ENCODE measurements around the gene DAP. TPM values are rescaled to one million over a fixed set of nuclear protein-coding genes. Genes with fewer than 3 reads are reported as not detected.

The DAP gene
- total RNA-seq, 3 donors from 2014 or later: 60.8 to 63.8 (median 61.9) TPM

GRCh38 chr5:10736808-10737207 lies 24.2 kb downstream of the DAP start:
- intact Hi-C loops (cut with DNase I; ENCODE audit: low total_unique reads): no loop called here
- no peaks in the 10 kb centered on the region for H3K36me3 ChIP-seq
- H3K4me3 ChIP-seq: no peak overlapping the region
- peak overlapping the region in 1 of 2 donors; percentile 8 for H3K27ac ChIP-seq
- H3K9me3 ChIP-seq: no peaks in the 10 kb centered on the region
- no peaks in the 10 kb centered on the region for H3K27me3 ChIP-seq
- TF ChIP-seq, protein P1, sequence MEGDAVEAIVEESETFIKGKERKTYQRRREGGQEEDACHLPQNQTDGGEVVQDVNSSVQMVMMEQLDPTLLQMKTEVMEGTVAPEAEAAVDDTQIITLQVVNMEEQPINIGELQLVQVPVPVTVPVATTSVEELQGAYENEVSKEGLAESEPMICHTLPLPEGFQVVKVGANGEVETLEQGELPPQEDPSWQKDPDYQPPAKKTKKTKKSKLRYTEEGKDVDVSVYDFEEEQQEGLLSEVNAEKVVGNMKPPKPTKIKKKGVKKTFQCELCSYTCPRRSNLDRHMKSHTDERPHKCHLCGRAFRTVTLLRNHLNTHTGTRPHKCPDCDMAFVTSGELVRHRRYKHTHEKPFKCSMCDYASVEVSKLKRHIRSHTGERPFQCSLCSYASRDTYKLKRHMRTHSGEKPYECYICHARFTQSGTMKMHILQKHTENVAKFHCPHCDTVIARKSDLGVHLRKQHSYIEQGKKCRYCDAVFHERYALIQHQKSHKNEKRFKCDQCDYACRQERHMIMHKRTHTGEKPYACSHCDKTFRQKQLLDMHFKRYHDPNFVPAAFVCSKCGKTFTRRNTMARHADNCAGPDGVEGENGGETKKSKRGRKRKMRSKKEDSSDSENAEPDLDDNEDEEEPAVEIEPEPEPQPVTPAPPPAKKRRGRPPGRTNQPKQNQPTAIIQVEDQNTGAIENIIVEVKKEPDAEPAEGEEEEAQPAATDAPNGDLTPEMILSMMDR (IDR thresholded peaks at IDR 0.05): no peak
- TF ChIP-seq POLR2AphosphoS5 (IDR thresholded peaks at IDR 0.05): no peak
- TF ChIP-seq POLR2A (IDR thresholded peaks at IDR 0.05): no peak
- no peak for DNase-seq (ENCODE audit: low spot score in 2 of 2)
- H3K4me1 ChIP-seq: no peaks in the 10 kb centered on the region

GRCh38 chr5:10736354-10736753 lies 24.7 kb downstream of the DAP start:
- Histone ChIP-seq H3K27me3 (no peaks in the 10 kb centered on the region), H3K27ac (peak overlapping the region in 1 of 2 donors; percentile 8), H3K4me1 (no peaks in the 10 kb centered on the region), H3K9me3 (no peaks in the 10 kb centered on the region), H3K36me3 (no peaks in the 10 kb centered on the region), H3K4me3 (no peak overlapping the region)
- intact Hi-C loops (cut with DNase I; ENCODE audit: low total_unique reads): no loop called here
- TF ChIP-seq POLR2A (IDR thresholded peaks at IDR 0.05) (no peak), POLR2AphosphoS5 (IDR thresholded peaks at IDR 0.05) (no peak)
- TF ChIP-seq, protein P1 (IDR thresholded peaks at IDR 0.05): no peak
- no peak for DNase-seq (ENCODE audit: low spot score in 2 of 2)

GRCh38 chr5:10735569-10736276 lies 25.3 kb downstream of the DAP start:
- H3K4me3 ChIP-seq: no peak overlapping the region
- DNase-seq (ENCODE audit: low spot score in 2 of 2): no peak
- no peak overlapping the region for H3K27ac ChIP-seq
- intact Hi-C loops (cut with DNase I; ENCODE audit: low total_unique reads): no loop called here
- H3K9me3 ChIP-seq: no peaks in the 10 kb centered on the region
- TF ChIP-seq, protein P1 (IDR thresholded peaks at IDR 0.05): no peak
- TF ChIP-seq POLR2A (IDR thresholded peaks at IDR 0.05) (no peak), POLR2AphosphoS5 (IDR thresholded peaks at IDR 0.05) (no peak)
- H3K4me1 ChIP-seq: no peaks in the 10 kb centered on the region
- no peaks in the 10 kb centered on the region for H3K27me3 ChIP-seq
- H3K36me3 ChIP-seq: no peaks in the 10 kb centered on the region

DNA sequence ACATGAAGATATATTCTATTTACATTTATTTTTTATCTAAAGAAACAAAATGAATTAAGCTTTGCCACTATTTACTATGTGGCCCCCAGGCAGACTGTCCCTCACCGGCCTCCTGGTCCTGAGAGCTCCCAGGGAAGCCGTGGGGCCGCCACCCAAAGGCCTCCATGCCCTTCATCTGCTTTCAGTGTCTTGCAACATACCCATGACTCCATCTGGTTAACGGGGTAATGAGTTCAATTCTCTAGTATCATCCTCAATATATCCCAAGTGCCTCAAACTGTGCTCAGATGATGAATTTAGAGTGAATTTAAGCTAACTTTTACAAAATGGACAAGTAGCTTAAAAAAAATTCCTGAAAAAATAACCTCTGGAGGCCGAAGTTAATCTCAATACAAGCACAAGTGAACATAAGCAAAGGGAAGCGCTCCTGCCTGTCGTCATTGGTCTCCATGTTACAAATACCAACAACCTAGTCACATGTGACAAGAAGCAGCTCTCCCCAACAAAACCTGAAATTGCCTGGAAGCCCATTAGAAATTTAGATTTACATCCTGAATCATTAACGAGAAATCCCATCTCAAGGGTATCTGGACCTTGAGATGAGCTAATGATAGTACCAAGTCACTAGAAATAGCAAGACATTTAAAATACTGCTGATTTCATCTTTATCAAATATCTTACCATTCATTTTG lies 26.1 kb downstream of the DAP start:
- H3K9me3 ChIP-seq: no peaks in the 10 kb centered on the region
- TF ChIP-seq, protein P1 (IDR thresholded peaks at IDR 0.05): no peak
- TF ChIP-seq POLR2AphosphoS5 (IDR thresholded peaks at IDR 0.05): no peak
- no peak for TF ChIP-seq POLR2A (IDR thresholded peaks at IDR 0.05)
- no peak overlapping the region for H3K4me3 ChIP-seq
- no peak for DNase-seq (ENCODE audit: low spot score in 2 of 2)
- no peaks in the 10 kb centered on the region for H3K4me1 ChIP-seq
- H3K27ac ChIP-seq: no peak overlapping the region
- no peaks in the 10 kb centered on the region for H3K27me3 ChIP-seq
- no peaks in the 10 kb centered on the region for H3K36me3 ChIP-seq
- intact Hi-C loops (cut with DNase I; ENCODE audit: low total_unique reads): no loop called here

GRCh38 chr5:10734037-10734709 lies 26.9 kb downstream of the DAP start:
- no peak for TF ChIP-seq POLR2A (IDR thresholded peaks at IDR 0.05)
- TF ChIP-seq, protein P1 (IDR thresholded peaks at IDR 0.05): no peak
- no peak for TF ChIP-seq POLR2AphosphoS5 (IDR thresholded peaks at IDR 0.05)
- DNase-seq (ENCODE audit: low spot score in 2 of 2): no peak
- intact Hi-C loops (cut with DNase I; ENCODE audit: low total_unique reads): no loop called here
- Histone ChIP-seq H3K4me3 (no peak overlapping the region), H3K27me3 (no peaks in the 10 kb centered on the region), H3K36me3 (no peaks in the 10 kb centered on the region), H3K9me3 (no peaks in the 10 kb centered on the region), H3K4me1 (no peaks in the 10 kb centered on the region), H3K27ac (no peak overlapping the region)
